ENCODE data around the gene POU6F1. TPM values are rescaled to one million over a fixed set of nuclear protein-coding genes. Genes with fewer than 3 reads are reported as not detected.

The POU6F1 gene
- total RNA-seq, 1 experiment from 2014 or later = 13.3 TPM

- H4K20me1 ChIP-seq (ENCODE audit: control insufficient read depth, insufficient read depth, insufficient read length) = no peaks in the 10 kb centered on the region
Measured at GRCh38 chr12:51242120-51242519, 24.3 kb upstream of the POU6F1 start.

More at GRCh38 chr12:51242120-51242519, 24.3 kb upstream of the POU6F1 start:
- Mint-ChIP-seq H3K4me3 (no peak overlapping the region), H3K4me1 (peaks cover 24 to 27% of the 10 kb centered on the region in 2 experiments), H3K27me3 (ENCODE audit: low read depth) (no peaks in the 10 kb centered on the region), H3K27ac (no peak overlapping the region), H3K9me3 (no peaks in the 10 kb centered on the region), H3K36me3 (ENCODE audit: insufficient read depth in 1 of 3, low read depth in 3 of 3) (peaks cover 31 to 54% (median 37%) of the 10 kb centered on the region in 3 experiments)
- no peak overlapping the region for H2BK15ac ChIP-seq (ENCODE audit: low read depth, low read length)
- no peak for TF ChIP-seq CTCF (conservative IDR thresholded peaks at IDR 0.05)
- no peak for DNase-seq
- H4K5ac ChIP-seq (ENCODE audit: insufficient read length, low read depth, low read length) = no peak overlapping the region
- no peak overlapping the region for H3K27ac ChIP-seq (ENCODE audit: insufficient read length, low read depth, low read length)
- H2AK5ac ChIP-seq (ENCODE audit: insufficient read length, low read length) = no peak overlapping the region
- no peak overlapping the region for H2BK5ac ChIP-seq (ENCODE audit: insufficient read length, low read length)
- no peak overlapping the region for H3K23ac ChIP-seq (ENCODE audit: insufficient read length, low read depth, low read length)
- H3K79me2 ChIP-seq (ENCODE audit: insufficient read depth, low read length) = peaks cover 2% of the 10 kb centered on the region; the same call in 1 of the 2 replicates
- no peaks in the 10 kb centered on the region for H3K79me1 ChIP-seq (ENCODE audit: insufficient read depth, low read depth, low read length, poor library complexity, severe bottlenecking)
- no CpG with 5 or more reads among the region's 7 CpGs for WGBS (ENCODE audit: extremely low coverage, insufficient read length, low lambda C conversion rate)
- H3T11ph ChIP-seq (ENCODE audit: low read length) = no peak overlapping the region
- H3K18ac ChIP-seq (ENCODE audit: insufficient read length, low read depth, low read length) = no peak overlapping the region
- H2BK20ac ChIP-seq (ENCODE audit: low read depth, low read length, poor library complexity, severe bottlenecking) = no peak overlapping the region
- peaks cover 4% of the 10 kb centered on the region for H3K23me2 ChIP-seq (ENCODE audit: insufficient read length, low read depth, low read length, poor library complexity, severe bottlenecking)
- H3K4me1 ChIP-seq (ENCODE audit: insufficient read depth, low read length) = peaks cover 10% of the 10 kb centered on the region; the same call in 1 of the 2 replicates
- H3K27me3 ChIP-seq (ENCODE audit: insufficient read depth, low read length) = no peaks in the 10 kb centered on the region
- H3K14ac ChIP-seq (ENCODE audit: insufficient read depth, low read length) = no peak overlapping the region
- H2BK120ac ChIP-seq (ENCODE audit: low read depth, low read length, poor library complexity, severe bottlenecking) = no peak overlapping the region
- H3K9ac ChIP-seq (ENCODE audit: extremely low read depth, insufficient read length, low read length) = no peak overlapping the region
- H4K91ac ChIP-seq (ENCODE audit: insufficient read length, low read depth, low read length) = no peak overlapping the region
- no peak overlapping the region for H3K4ac ChIP-seq (ENCODE audit: low read depth, low read length)
- no peak overlapping the region for H2AFZ ChIP-seq (ENCODE audit: low read length)
- H3K9me3 ChIP-seq (ENCODE audit: control insufficient read depth, low read depth, low read length) = no peaks in the 10 kb centered on the region
- no peak overlapping the region for H3K56ac ChIP-seq (ENCODE audit: insufficient read length, low read depth, low read length)
- no peak overlapping the region for H2BK12ac ChIP-seq (ENCODE audit: insufficient read length, low read depth, low read length)
- no peak overlapping the region for H3K4me2 ChIP-seq (ENCODE audit: insufficient read depth, insufficient read length, low read length)
- no peak overlapping the region for H4K8ac ChIP-seq (replicated peaks; ENCODE audit: insufficient read length, low read depth, low read length)

Data from H9 (cell line).